ENCODE data around the gene C1QA. TPM values are rescaled to one million over a fixed set of nuclear protein-coding genes. Genes with fewer than 3 reads are reported as not detected.

The C1QA gene
- total RNA-seq, 1 donor from 2014 or later: not detected

DNA sequence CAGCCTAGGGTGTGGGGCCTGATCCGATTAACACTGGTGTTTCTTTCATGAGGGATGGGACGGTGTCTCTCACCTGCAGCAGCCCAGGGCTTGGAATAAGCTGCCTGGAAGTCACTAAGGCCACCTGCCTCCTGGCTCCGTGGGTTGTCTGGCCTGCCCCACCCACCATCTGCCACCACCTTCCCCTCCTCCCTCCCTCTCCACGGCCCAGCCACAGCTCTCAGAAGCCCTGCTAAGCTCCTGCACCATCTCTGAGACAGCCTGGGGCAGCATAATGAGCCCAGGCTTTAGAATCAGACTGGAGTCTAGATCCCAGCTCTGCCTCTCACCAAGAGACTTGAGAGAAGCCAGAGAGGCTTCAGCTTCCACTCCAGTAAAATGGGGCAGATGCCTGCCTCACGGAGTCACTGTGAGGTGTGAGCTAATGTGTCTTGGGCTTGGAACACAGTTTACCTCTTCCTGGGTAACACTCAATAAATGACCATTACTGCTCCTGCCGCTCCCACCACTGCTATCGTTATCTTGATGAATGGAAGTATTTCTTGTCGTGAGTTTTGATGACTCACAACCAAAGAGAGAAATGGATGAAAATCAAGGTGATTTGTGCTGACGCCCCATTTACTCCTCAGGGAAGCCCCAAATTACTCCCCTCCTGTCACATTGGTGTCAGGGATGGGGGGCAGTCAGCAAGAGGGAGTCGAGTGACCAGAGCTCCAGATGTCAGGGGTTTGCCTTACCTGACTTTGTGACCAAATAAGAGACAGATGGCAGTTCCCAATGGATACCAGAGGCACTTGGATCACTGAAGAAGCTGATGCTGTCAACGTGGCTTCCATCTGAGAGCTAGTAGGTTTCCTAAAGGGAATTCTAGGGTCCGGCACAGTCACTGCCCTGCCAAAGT lies 23.5 kb upstream of the C1QA start:
- TF ChIP-seq, protein P1, sequence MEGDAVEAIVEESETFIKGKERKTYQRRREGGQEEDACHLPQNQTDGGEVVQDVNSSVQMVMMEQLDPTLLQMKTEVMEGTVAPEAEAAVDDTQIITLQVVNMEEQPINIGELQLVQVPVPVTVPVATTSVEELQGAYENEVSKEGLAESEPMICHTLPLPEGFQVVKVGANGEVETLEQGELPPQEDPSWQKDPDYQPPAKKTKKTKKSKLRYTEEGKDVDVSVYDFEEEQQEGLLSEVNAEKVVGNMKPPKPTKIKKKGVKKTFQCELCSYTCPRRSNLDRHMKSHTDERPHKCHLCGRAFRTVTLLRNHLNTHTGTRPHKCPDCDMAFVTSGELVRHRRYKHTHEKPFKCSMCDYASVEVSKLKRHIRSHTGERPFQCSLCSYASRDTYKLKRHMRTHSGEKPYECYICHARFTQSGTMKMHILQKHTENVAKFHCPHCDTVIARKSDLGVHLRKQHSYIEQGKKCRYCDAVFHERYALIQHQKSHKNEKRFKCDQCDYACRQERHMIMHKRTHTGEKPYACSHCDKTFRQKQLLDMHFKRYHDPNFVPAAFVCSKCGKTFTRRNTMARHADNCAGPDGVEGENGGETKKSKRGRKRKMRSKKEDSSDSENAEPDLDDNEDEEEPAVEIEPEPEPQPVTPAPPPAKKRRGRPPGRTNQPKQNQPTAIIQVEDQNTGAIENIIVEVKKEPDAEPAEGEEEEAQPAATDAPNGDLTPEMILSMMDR (IDR thresholded peaks at IDR 0.05): no peak
- Mint-ChIP-seq H3K4me3 (ENCODE audit: unreplicated experiment) (no peak overlapping the region), H3K4me1 (ENCODE audit: low read depth) (no peaks in the 10 kb centered on the region), H3K27me3 (ENCODE audit: low read depth) (peaks cover 77% of the 10 kb centered on the region), H3K9me3 (ENCODE audit: low read depth) (no peaks in the 10 kb centered on the region), H3K27ac (ENCODE audit: unreplicated experiment) (no peak overlapping the region), H3K36me3 (ENCODE audit: low read depth) (no peaks in the 10 kb centered on the region)
- DNase-seq (ENCODE audit: low spot score): no peak

- Mint-ChIP-seq H3K27ac (ENCODE audit: unreplicated experiment) (no peak overlapping the region), H3K4me3 (ENCODE audit: unreplicated experiment) (no peak overlapping the region), H3K36me3 (ENCODE audit: low read depth) (no peaks in the 10 kb centered on the region), H3K4me1 (ENCODE audit: low read depth) (no peaks in the 10 kb centered on the region), H3K27me3 (ENCODE audit: low read depth) (peaks cover 75% of the 10 kb centered on the region), H3K9me3 (ENCODE audit: low read depth) (no peaks in the 10 kb centered on the region)
- DNase-seq (ENCODE audit: low spot score): no peak
- TF ChIP-seq, protein P1 (IDR thresholded peaks at IDR 0.05): no peak
These were observed 22.9 kb upstream of the C1QA start for GRCh38 chr1:22613572-22613918.

DNA sequence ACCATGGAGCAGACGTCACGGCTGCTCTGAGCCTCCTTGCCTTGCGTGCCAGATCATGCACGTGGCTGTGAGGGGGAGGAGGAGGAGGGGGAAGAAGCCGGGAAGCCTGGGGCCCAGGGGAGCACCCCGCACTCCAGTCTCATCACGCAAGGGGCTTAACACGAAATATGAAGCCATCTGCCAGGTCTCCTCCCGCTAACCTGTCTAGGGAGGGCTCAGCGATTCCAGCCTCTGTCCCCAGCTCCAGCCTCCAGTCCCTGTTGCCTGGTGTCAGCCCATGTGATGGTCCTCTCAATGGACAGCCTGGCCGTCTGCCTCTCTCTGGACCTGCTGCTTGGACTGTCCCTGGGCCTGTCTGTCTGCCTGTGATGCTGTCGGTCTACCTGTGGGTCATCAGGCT lies 22.5 kb upstream of the C1QA start:
- no peaks in the 10 kb centered on the region for H3K36me3 Mint-ChIP-seq (ENCODE audit: low read depth)
- H3K9me3 Mint-ChIP-seq (ENCODE audit: low read depth): no peaks in the 10 kb centered on the region
- no peak overlapping the region for H3K4me3 Mint-ChIP-seq (ENCODE audit: unreplicated experiment)
- TF ChIP-seq, protein P1 (IDR thresholded peaks at IDR 0.05): no peak
- H3K27ac Mint-ChIP-seq (ENCODE audit: unreplicated experiment): no peak overlapping the region
- no peak for DNase-seq (ENCODE audit: low spot score)
- H3K4me1 Mint-ChIP-seq (ENCODE audit: low read depth): no peaks in the 10 kb centered on the region
- H3K27me3 Mint-ChIP-seq (ENCODE audit: low read depth): peaks cover 76% of the 10 kb centered on the region

DNA sequence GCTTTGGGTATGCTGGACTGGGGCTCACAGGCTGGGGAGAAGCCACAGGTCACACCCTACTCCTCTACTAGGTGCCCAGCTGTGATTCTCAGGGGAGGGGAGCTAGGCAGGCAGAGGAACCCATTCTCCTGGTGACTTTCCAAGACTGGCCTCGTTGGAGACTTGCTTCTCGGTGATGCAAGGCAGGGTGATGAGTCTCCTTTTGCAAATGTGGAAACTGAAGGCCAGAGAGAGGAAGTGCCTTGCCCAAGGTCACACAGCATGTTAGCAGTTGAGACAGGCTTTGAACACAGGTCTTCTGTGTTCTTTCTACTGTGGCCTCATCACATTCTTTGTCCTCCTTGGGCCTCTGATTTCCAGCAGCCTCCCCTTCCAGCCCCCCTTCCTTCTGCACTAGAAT lies 20.5 kb upstream of the C1QA start:
- H3K4me1 Mint-ChIP-seq (ENCODE audit: low read depth): no peaks in the 10 kb centered on the region
- no peak overlapping the region for H3K4me3 Mint-ChIP-seq (ENCODE audit: unreplicated experiment)
- H3K9me3 Mint-ChIP-seq (ENCODE audit: low read depth): no peaks in the 10 kb centered on the region
- TF ChIP-seq, protein P1 (IDR thresholded peaks at IDR 0.05): no peak
- peaks cover 75% of the 10 kb centered on the region for H3K27me3 Mint-ChIP-seq (ENCODE audit: low read depth)
- DNase-seq (ENCODE audit: low spot score): no peak
- no peak overlapping the region for H3K27ac Mint-ChIP-seq (ENCODE audit: unreplicated experiment)
- H3K36me3 Mint-ChIP-seq (ENCODE audit: low read depth): no peaks in the 10 kb centered on the region

DNA sequence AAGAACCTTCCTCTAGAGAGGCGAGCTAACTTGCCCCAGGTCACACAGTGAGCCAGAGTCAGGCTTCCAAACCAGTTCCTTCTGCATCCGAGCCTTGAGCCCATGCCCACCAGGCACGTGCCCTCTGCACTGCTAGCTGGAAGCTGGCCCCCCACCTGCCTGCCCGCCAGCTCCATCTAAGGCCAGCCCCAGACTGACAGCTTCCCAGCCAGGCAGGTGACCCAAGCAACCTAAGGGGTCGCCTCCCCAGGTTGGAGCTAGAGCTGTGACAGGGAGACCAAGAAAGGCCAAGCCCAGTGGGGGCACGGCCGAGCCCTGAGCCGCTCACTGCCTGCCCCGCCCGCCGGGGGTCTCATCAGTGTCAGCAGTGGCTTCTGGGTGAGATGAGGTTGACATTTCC lies 19.9 kb upstream of the C1QA start:
- Mint-ChIP-seq H3K27me3 (ENCODE audit: low read depth) (peaks cover 76% of the 10 kb centered on the region), H3K4me3 (ENCODE audit: unreplicated experiment) (no peak overlapping the region), H3K9me3 (ENCODE audit: low read depth) (no peaks in the 10 kb centered on the region), H3K4me1 (ENCODE audit: low read depth) (no peaks in the 10 kb centered on the region), H3K36me3 (ENCODE audit: low read depth) (no peaks in the 10 kb centered on the region), H3K27ac (ENCODE audit: unreplicated experiment) (no peak overlapping the region)
- TF ChIP-seq, protein P1 (IDR thresholded peaks at IDR 0.05): no peak
- DNase-seq (ENCODE audit: low spot score): no peak
